ENCODE results near the gene RABL3.
A peak's percentile ranks its signal among the peaks of the same experiment; 100 is the strongest.
"Not testable (repeated sequence)": the region's sequence is repeated elsewhere in the genome, so short reads cannot be mapped to it uniquely, and the experiment has no call there.

Gene RABL3

DNA sequence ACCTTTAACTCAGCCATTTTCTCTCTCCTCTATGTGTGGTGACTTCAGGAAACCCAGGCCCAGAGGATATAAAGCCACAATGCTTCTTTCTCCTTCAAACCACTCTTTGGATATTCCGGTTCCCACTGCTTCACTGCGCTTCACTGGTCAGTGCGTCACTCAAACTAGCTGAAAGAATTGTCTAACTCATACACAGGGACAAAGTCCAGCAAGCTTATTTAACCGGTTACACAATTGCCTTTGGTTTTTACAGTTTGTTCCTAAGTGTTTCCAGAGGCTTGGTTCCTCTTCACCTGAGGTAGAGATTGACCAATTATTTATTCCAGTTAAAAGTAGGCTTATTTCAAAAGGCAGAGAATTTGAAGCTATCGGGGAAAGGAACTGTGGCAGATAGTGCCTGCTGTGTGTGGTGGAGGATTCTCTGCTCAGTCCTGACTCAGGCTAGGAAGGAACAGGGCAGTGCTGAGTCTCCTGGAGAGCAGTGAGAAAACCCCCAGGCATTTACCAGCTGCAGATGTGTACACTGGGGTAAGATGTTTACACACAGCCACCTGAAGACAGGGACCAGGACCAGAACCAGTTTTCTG is 60.1 kb downstream of the RABL3 start, which contains the start of gene HGD:
HGD (minus strand) TSS at position 145 of the 587 bp plus-strand sequence; CDS start at position 17, 128 bp downstream.
- no peak for DNase-seq

DNA sequence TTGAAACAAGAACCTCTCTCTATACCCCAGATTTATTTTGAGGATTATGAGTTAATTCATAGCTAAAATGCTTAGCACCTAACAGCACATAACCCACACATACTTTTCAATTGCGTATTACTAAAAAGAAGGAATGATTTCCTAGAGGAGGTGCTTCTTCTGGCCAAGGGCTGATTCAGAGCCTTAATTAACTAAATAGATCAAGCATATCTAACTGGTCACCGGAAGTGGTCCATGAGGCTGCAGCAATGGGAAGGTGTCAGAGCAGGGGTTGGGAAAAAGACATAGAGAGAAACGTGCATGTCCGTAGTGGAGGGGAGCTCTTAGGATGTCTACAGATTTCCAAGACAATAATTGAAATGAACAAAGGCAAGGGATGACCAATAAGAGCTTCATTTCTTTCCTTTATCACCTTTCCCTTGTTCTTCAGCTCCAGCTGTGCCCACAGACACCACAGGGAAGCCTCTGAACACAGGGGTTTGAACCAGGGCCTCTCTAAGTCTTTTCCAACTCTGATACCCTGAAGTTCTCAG is 60.7 kb downstream of the RABL3 start:
- DNase-seq: no peak

DNA sequence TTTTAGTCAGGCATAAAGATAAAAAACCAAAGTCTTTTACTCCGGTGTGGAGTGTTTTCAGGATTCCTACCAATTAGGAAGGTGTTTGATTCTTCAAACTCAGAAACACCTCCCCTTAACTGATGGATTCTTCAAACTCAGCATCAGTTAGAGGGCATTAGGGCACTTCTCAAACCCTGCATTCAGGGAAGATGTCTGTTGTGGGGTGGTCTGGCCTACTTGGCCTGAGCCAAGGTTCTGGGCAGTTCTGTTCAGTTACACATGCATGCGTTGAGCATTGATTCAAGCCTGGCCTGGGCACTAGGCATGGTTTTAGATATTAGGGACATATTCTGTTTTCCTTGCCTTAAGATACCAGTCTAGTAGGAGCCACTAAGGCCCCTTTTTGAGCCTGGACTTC is 61.3 kb downstream of the RABL3 start:
- no peak for DNase-seq

DNA sequence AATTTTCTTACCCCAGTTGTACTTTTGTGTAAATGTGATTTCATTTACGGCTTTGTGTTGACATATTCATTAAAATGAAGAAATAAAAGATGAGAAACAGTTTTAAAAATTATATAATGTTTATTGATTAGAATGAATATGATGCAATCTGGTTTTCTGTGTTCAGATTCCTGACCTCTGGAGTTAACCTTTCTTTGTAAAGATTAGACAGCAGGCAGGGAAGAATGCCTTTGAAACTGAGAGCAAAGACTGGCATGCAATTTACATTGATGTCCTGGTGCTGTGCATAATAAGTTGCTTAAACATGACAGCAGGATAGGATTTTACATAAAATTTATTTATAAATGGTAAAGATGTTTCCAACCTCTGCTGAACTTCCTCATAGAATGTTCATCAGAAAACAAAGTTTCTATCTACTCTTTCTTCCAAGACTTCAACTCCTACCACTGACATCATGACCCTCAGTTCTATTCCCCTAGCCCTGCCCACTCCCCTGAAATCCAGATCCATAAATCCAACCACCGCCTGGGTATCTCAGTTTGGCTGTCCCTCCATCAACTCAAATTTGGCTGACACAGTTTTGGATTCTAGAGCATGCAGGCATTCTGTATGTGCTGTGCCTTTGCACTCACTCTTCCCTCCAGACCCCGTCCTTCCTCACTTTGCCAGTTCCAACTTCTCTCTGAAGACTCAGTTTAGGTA is 62.0 kb downstream of the RABL3 start:
- no peak for DNase-seq

DNA sequence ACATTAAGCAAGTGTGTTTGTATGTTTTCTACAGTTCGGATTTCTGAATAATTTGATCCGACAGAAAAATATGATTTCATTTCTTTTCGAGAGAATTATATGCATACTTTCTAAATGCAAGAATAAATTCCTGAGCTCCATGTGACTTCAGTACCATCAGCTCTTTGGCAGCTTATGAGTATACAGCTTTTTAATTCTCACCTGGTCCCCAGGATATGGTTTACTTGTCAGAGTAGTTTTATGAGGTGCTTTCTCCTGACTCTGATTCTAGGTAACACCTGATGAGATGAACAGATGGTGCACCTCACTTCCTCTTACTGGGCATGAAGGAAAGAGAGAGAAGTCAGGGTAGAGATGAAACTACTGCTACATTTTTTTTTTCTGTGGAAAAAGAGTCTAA is 63.3 kb downstream of the RABL3 start:
- DNase-seq: no peak

DNA sequence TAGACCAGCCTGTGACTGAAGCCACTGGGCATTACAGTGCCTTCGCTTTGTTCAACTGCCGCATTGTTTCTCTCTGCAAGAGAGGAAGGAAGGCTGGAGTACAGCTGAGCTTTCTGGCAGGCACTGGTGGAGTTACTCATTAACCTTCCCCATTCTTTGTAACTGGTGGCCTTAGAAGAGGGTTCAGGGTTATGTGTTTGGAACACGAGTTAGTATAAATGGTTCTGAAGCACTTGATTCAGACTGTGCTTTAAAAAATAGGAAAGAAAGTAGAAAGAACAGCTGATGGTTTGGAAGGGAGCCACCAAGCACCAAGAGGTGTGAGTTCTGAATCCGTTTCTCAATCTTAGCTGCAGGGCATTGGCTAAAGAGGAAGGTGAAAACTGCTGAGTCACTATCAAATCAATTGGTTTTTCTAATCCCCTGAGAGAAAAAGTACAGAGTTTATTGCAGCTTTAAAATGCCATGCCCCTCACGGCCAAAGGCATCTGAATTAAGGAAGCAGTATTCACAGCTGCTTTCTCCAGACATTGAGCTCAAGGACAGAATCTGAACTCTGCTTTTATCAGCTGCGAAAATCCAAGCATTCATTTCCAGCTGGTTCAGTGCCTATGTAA is 63.9 kb downstream of the RABL3 start:
- peak; percentile 88 for DNase-seq

DNA sequence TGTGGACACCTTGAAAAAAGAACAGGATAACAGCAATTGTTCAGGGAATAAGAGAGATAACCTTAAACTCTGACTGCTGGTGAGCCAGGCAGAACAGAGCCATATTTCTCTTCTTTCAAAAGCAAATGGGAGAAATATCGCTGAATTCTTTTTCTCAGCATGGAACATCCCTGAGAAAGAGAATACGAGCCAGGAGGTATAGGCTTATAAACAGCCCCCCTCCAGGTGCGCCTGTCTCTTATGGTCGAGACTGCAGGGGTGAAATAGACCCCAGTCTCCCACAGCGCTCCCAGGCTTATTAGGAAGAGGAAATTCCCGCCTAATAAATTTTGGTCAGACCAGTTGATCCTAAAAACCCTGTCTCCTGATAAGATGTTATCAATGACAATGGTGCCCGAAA is 65.1 kb downstream of the RABL3 start:
- not testable (repeated sequence) for DNase-seq

DNA sequence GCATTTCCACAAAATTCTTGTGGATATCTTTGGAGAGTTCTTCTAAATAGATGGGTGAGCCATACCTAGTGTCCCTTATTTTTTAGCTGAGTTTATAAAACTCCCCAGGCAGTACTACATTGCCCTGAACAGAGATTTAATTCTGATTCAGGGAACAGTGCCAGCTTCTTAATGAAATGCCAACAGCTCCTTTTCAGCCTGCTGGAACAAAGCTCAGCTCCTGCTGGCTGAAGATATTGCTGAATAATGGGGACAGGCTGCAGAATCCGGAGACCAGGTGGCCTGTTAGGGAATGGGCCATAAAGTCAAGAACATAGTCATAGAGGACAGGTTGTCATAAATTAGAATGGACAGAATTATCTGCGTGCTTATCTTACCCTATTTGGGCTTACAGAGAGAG is 69.2 kb downstream of the RABL3 start:
- DNase-seq: no peak

DNA sequence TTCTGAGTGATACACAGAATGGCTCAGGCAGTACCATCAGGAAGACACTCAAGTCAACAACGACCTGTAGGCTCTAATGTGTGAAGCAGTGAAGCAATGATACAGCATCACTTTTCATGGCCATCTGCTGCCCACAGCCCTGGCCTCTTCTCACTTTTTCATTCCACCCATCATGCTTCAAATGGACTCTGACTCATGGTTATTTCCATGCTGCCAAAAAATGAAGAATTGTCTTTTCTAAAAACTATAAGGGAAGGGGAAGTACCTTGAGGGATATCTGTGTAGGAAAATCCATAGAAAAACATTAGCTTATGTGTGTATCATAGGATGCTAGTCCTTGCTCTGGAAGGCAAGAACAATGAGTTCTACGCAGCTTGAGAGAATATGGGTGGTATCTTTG is 71.7 kb downstream of the RABL3 start:
- no peak for DNase-seq

DNA sequence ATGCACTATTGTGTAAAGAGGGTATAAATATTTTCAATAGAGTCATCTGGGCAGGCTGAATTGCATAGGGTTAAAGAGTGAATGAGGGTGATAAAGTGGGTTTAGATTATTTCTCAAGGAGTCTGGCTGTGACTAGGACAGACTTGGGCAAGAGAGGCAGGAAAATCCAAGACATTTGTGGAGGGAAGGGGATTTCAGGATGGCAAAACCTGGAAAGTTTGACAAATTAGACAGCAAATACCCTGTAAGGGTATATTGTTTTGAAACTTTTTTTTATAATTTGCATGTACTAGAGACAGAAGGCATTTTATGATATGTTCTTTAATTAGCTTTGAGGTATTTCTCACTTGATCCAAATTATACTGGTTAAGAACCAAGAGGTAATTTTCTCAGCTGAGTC is 77.4 kb downstream of the RABL3 start:
- no peak for DNase-seq

DNA sequence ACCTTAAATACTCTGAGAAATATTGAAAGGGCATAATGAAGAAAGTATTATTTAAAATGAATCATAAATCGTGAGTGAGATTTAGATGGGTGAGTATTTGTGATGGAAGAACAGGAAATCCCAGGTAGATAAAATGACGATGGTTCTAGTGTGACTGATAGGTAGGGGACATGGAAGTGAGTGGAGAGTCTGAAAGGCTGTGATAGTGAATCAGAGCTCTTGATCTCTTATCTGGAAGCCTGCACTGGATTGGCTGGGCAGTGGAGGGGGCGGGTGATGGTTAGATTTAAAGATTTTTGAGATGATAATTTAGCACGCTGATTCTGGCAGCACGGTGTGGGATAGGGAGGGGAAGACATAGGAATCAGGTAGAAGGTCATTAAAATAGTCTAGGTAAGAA is 80.4 kb downstream of the RABL3 start:
- no peak for DNase-seq

DNA sequence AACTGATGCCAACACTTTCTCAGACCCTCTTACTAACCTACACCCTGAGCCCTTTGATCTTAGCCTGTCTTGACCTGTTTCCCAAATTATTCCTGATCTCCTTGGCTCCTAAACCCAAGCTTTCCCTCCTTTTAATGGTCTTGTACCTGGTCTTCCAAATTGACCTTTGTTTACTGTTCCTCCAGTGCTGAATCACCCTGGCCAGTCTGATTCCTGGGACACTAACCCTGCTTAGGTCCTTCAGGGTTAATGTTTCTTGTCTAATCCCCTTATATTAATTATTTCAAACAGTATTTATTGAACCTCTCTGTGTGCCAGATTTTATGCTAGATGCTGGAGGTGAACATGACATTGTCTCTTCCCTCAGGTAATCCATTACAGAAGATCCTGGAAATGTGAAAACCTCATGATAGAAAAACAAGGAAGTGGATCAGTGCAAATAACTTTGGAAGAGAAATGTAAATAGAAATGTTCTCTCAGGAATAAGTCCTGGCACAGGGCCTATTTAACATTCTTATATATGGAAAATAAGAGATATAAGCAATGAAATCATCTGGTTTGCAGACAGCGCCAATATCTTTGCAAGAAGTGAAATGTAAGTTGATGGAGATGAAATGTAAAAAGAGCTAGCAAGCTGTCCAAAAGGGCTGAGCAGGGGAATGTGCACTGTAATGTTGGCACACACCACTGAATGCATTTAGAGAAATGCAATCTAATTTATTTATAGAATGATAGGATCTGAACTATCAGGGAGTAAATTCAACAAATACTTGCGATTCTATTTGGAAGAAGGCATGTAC is 81.0 kb downstream of the RABL3 start:
- DNase-seq: no peak

DNA sequence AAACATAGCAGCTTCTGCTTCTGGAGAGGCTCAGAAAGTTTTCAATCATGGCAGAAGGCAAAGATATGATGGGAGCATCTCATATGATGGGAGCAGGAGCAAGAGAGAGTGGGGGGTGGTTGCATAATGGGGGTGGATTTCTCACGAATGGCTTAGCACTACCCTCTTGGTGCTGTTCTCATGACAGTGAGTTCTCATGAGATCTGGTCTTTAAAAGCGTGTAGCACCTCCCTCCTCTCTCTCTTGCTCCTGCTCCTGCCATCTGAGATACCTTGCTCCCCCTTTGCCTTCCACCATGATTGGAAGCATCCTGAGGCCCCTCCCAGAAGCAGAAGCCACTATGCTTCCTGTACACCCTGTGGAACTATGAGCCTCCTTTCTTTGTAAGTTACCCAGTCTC is 82.5 kb downstream of the RABL3 start:
- DNase-seq: no peak

DNA sequence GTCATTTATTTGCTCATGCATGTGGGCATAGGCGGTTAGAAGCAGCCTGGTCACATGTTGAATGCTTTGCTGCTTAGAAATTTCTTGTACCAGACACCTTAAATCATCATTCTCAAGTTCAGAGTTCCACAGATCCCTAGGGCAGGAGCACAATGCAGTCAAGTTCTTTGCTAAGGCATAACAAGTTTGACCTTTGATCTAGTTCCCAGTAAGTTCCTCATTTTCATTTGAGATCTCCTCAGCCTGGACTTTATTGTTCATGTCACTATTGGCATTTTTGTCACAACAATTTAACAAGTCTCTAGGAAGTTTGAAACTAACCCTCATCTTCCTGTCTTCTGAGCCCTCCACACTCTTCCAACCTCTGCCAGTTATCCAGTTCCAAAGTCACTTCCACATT is 83.0 kb downstream of the RABL3 start:
- peak; percentile 65 for DNase-seq

DNA sequence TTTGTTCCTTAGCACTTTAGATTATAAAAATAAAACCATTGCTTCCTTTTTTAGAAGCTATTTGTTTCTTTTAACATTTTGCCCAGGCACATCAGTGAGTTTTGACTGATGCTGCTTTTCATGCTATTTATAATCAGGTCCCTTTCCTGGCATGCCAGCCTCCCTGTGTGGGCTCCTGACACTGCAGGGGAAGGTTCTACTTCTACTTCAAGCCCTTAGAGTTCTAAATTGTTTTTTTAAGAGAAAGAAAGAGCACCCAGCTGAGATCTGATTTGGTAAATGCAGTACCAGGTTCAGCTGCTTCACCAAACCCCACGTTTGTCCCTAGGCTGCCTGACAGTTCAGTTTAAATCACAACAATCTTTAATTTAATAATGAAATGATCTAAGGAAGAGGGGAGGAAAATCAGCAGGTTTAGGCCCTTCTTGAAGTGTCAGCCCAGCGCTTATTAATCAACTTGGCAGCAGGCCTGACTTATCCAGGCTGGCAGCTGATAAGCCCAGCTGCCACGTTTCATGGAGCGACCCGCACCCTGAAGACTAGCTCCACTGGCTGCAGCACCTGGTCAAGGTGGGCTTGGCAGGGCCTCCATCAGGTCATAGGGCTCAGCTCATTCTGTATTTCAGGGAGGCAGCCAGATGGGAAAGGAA is 89.3 kb downstream of the RABL3 start:
- no peak for DNase-seq

DNA sequence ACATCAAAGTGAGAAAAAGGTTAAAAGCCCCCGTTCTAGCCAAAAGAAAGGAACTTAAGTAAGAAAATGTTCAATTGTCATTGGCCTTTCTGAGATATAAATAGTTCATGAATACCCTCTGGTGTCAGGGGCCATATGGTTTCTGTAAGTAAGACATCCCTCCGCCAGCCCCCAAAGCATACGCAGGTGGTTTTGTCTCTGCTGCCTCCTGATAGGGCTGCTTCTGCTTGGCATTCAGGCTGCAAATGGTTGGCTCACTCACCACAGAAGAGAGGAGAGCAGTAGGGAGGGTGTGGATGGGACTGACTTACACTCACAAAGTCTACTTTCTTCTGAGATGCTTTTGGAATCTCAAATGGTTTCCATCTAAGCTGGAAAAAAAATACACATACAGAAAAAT is 90.0 kb downstream of the RABL3 start:
- DNase-seq: no peak

DNA sequence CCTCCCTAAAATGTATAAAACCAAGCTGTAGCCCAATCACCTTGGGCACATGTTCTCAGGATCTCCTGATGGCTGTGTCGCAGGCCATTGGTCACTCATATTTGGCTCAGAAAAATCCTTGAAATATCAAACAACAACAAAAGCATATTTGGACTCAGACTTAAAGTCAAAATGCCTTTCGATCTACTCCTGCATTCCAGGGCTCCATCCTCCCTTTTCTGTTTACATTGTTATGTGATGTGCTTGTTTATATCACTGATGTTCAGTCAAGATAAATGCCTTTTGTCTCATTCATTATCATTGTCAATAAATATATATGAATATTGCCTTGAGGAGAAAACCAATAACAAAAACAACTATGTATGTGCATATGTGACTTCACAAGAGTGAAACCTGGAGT is 92.0 kb downstream of the RABL3 start:
- DNase-seq: no peak

DNA sequence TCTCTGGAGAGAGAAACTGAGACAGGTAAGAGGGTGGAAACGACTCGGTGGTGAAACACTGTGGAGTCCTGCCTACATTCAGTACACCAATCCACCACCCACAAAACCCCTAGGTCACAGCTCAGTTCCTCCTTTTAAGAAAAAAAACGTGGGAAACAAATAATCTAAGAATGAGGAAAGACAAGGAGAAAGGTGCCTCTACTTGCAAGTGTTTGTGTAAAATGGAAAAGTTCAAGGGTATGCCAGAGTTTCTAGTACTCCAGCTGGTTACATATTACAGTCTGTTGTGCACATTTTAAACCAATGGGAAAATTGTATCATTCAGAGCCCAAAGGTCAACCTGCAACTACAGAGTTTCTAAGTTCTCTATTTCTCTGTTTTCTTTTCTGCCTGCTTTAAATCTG is 92.5 kb downstream of the RABL3 start:
- peak; percentile 9 for DNase-seq

DNA sequence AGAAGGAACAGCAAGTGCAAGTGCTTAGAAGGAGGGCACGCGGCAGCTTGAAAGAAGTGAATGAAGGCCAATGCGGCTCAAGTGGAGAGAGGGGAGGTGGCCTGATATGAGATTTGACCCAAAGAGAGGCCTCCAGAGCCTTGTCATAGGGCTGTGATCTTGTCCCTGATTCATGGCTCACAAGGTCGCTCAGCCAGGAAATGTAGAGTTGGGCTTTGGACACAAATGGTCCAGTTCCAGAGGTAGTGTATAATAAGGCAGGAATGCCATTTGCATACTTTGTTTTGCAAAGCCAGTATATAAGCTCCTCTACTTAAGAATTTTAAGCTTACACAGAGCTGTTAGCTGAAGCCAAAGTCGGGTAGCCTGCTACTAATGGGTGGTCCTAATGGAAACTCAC is 94.0 kb downstream of the RABL3 start:
- no peak for DNase-seq

DNA sequence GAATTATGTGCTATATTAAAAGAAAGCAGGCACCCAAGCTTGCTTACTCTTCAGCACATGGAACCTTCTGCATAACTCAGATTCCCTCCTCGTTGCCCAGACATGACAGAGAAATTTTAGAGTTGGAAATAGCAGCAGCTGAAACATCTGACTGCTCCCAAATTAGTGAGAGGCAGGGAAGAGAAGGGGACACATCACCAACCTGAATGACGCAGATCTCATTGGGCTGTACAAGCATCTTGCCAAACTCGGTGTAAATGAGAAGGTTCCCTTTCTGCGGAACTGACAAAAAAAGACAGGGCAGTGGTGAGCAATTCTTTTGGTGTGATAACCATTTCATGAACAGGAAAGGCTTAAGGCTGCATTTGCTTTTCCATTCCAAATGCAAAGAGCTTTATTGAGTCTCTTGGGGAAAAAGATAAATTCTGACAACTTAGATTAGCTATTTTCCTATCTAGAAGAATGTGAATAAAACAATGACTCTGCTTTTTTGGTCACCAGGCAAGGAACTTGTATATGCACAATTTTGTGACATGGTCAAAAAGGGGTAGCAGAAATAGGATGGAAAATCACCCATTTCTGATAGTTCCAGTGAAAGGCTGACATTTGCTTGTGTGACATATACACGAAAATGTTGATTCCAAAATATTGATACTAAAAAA is 95.4 kb downstream of the RABL3 start:
- peak; percentile 50 for DNase-seq

DNA sequence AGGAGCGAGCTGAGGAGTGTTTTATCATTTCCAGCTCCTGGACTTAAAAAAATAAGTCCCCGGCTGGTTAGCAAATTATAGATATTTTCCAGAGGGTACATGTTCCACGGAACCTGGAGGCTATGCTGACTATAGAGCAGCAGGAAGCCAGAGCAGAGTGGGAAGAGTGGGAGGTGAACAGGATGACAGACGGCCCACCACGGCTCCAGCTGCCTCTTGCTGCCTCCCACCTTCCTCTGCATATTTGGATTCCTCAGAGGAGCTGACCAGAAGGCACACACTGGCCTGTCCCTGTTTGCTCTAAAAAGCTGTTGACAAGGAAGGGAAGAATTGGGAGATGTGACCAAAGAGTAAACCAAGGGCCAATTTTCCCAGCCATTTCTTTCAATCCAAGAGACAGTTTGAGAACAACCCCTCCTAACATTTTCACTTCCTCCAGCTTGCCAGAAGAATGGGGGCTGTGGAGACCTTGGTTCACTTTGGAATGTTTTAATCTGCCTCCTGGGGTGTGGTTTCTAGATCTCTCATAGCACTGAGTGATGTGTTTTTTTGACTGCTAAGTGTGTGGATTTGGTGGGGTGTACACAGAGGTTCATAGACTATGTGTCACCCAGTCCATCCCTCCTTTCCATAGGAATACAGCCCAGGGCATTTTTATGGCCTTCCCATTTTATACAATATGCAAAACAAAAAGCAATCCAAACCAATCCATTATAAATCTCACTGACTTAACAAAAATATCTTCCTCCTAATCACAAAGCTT is 97.1 kb downstream of the RABL3 start:
- no peak for DNase-seq
